Activated naive CD8-positive, alpha-beta T cell treated with anti-CD3 and anti-CD28 coated beads, Interleukin-2, amount 10 ng/mL, durations not matched to agents 7 days and 5 days (primary cell): ENCODE results near the gene RMI1. TPM values are rescaled to one million over a fixed set of nuclear protein-coding genes. Genes with fewer than 3 reads are reported as not detected.
"Not testable (repeated sequence)": the region's sequence is repeated elsewhere in the genome, so short reads cannot be mapped to it uniquely, and the experiment has no call there.

ENCODE experiments used
- ATAC-seq: fragments of 150-1000 bp; cut with Tn5 transposase; one replicate; pipeline ENCODE4 v1.10.0; 2021; ENCODE audit warnings: low read depth, moderate library complexity
- POLR2A ChIA-PET: fragments of 350-600 bp; sonication (Branson Sonifier 250); formaldehyde crosslinking; loops from one replicate; lab custom pipeline; 2021; ENCODE audit warnings: antibody characterized with exemption; lab: Charles Lee
- DNase-seq: peaks from one replicate; pipeline ENCODE4 v3.0.0; 2021
- H3K27ac Mint-ChIP-seq: one replicate; pipeline ENCODE4 v1.8.0; 2022; ENCODE audit warnings: mild to moderate bottlenecking, mixed read lengths
- H3K27me3 Mint-ChIP-seq: one replicate; pipeline ENCODE4 v1.8.0; 2022; ENCODE audit warnings: mild to moderate bottlenecking, moderate library complexity, mixed read lengths
- H3K36me3 Mint-ChIP-seq: one replicate; pipeline ENCODE4 v1.8.0; 2021; ENCODE audit warnings: mild to moderate bottlenecking, mixed read lengths
- H3K4me1 Mint-ChIP-seq: one replicate; pipeline ENCODE4 v1.8.0; 2021; ENCODE audit warnings: mixed read lengths
- H3K4me3 Mint-ChIP-seq: one replicate; pipeline ENCODE4 v1.8.0; 2022; ENCODE audit warnings: mild to moderate bottlenecking, moderate library complexity, mixed read lengths
- H3K9me3 Mint-ChIP-seq: one replicate; pipeline ENCODE4 v1.8.0; 2021; ENCODE audit warnings: mixed read lengths
- total RNA-seq, 2 experiments: library from RNA; stranded (reverse); gene quantifications; one replicate each; pipeline ENCODE4 v1.2.3, GENCODE V29; 2021

RMI1 gene
- 10 to 100 TPM; 19.0 to 19.2 TPM for total RNA-seq

DNA sequence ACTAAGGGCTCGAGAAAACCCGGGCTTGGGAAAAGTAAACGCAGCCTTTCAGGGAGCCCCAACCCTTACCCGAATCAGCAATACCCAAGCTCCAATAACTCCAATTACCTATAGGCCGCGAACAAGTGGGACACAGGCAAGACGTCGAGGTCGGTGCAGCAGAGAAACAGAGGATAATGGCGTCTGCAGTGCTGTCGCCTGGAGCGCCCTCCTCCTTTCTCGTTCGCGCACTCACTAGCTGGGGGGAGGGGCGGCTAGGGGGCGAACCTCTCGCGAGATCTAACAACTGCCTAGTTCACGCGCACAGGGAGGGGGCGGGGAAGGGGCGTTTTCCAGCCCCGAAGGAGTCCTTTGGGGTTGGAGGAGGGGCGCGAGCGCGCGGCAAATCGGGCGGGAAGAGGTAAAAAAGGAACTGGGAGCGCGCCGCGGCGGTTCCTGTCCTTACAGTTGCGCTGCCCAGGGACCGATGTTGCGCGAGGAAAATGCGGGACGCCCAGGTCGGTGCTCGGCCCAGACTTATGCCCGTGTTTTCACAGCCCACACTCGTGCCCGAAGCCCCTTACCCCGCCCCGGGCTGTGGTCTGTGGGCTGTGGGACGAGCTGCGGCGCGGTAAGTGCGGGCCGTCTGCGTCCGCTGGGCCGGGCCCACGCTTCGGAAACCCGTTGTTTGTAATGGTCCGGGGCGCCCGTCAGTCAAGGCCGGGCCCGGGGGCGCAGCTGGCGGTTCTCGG, at the start of gene RMI1:
Gene RMI1 (plus strand): TSS at position 411 of the 731 bp plus-strand sequence. CDS start 20,182 bp downstream, outside the sequence.
- no peaks in the 10 kb centered on the region for H3K27me3 Mint-ChIP-seq
- peak within 1 kb of the TSS; percentile 100 for H3K4me3 Mint-ChIP-seq
- no peaks in the 10 kb centered on the region for H3K9me3 Mint-ChIP-seq
- DNase-seq = peak; percentile 96
- H3K27ac Mint-ChIP-seq = peak within 1 kb of the TSS; percentile 92
- peaks cover 38% of the 10 kb centered on the region for H3K4me1 Mint-ChIP-seq
- peaks cover 40% of the 10 kb centered on the region for H3K36me3 Mint-ChIP-seq
- ATAC-seq = peak; percentile 70
- POLR2A ChIA-PET = interaction anchor here (0.7 to 4.2 kb wide), 24 partner anchors 9 to 356 kb away, joined by 3 to 38 read pairs (median 7); partner anchors contain the start of genes KIF27 and UBQLN1

DNA sequence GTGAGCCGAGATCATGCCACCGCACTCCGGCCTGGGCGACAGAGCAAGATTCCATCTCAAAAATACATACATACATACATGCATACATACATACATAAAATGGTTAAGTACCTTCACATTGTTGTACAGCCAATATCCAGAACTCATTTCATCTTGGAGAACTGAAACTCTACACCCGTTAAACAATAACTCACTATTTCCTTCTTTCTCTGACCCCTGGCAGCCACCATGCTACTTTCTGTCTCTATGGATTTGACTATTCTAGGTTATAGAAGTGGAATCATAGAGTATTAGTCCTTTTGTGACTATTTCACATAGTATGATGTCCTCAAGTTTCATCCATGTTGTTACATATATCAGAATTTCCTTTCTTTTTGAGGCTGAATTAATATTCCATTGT, 49.7 kb upstream of the RMI1 start:
- no peak overlapping the region for H3K4me3 Mint-ChIP-seq

DNA sequence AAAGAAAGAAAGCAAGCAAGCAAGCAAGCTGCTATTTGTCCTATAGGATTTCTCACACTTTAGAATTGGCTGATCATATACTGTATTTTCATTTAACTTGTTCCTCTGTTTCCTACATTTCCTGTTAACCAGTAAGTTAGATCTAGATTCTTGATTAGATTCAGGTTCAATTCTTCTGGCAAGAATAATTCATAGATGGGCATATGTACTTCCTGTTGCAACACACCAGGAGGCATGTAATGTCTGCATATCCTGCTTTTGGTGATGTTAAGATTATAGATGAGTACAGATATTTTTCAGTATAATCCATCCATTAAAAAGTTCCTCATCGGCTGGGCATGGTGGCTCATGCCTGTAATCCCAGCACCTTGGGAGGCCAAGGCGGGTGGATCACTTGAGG, 48.6 kb upstream of the RMI1 start:
- DNase-seq = no peak
- Mint-ChIP-seq H3K4me1 (peaks cover 6% of the 10 kb centered on the region), H3K4me3 (no peak overlapping the region), H3K27ac (no peak overlapping the region), H3K36me3 (no peaks in the 10 kb centered on the region), H3K27me3 (peaks cover 2% of the 10 kb centered on the region), H3K9me3 (no peaks in the 10 kb centered on the region)
- no peak for ATAC-seq
- POLR2A ChIA-PET = interaction anchor here (1.1 kb wide), 1 partner anchor 47 kb away, joined by 4 read pairs; no protein-coding TSS in a partner anchor

More for the DNA sequence above, 49.7 kb upstream of the RMI1 start:
- ATAC-seq (no peak), DNase-seq (no peak)
- POLR2A ChIA-PET = no interaction called here
- H3K36me3 Mint-ChIP-seq = no peaks in the 10 kb centered on the region
- peaks cover 6% of the 10 kb centered on the region for H3K4me1 Mint-ChIP-seq
- no peak overlapping the region for H3K27ac Mint-ChIP-seq
- no peaks in the 10 kb centered on the region for H3K9me3 Mint-ChIP-seq
- H3K27me3 Mint-ChIP-seq = peaks cover 2% of the 10 kb centered on the region

DNA sequence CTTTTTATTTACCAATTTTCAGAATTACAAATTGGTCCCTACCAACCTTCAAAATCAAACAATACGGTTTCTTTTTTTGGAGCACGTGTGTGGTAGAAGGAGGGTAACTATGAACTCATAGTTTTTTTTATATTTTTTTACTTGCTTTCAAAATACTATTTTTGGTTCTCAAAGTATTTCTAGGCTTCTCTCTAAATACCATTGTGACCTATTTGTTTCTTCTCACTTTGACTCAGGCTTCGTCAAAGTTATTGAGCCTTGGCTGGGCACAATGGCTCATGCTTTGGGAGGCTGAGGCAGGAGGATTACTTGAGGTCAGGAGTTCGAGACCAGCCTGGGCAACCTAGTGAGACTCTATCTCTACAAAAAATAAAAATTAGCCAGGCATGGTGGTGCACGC, 47.8 kb upstream of the RMI1 start:
- H3K4me3 Mint-ChIP-seq = no peak overlapping the region
- ATAC-seq = no peak
- peaks cover 2% of the 10 kb centered on the region for H3K27me3 Mint-ChIP-seq
- DNase-seq = no peak
- peaks cover 8% of the 10 kb centered on the region for H3K4me1 Mint-ChIP-seq
- no peak overlapping the region for H3K27ac Mint-ChIP-seq
- no peaks in the 10 kb centered on the region for H3K9me3 Mint-ChIP-seq
- POLR2A ChIA-PET = no interaction called here
- H3K36me3 Mint-ChIP-seq = no peaks in the 10 kb centered on the region

DNA sequence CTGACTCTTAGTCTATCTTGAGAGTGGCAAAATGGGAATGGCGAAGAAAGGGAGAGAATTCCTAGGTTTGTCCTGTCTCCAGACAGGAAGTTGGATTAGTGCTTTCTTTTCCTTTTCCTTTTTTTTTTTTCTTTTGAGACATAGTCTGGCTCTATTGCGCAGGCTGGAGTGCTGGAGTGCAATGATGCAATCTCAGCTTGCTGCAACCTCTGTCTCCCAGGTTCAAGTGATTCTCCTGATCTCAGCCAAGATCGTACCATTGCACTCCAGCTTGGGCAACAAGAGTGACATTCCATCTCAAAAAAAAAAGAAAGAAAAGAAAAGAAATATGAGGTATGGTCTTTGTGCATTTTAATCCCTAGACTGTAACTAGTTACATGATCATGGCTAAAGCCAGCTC, 46.8 kb upstream of the RMI1 start:
- POLR2A ChIA-PET = no interaction called here
- Mint-ChIP-seq H3K27ac (no peak overlapping the region), H3K27me3 (peaks cover 2% of the 10 kb centered on the region), H3K36me3 (no peaks in the 10 kb centered on the region), H3K4me3 (no peak overlapping the region), H3K4me1 (peaks cover 9% of the 10 kb centered on the region), H3K9me3 (no peaks in the 10 kb centered on the region)
- no peak for DNase-seq
- no peak for ATAC-seq

DNA sequence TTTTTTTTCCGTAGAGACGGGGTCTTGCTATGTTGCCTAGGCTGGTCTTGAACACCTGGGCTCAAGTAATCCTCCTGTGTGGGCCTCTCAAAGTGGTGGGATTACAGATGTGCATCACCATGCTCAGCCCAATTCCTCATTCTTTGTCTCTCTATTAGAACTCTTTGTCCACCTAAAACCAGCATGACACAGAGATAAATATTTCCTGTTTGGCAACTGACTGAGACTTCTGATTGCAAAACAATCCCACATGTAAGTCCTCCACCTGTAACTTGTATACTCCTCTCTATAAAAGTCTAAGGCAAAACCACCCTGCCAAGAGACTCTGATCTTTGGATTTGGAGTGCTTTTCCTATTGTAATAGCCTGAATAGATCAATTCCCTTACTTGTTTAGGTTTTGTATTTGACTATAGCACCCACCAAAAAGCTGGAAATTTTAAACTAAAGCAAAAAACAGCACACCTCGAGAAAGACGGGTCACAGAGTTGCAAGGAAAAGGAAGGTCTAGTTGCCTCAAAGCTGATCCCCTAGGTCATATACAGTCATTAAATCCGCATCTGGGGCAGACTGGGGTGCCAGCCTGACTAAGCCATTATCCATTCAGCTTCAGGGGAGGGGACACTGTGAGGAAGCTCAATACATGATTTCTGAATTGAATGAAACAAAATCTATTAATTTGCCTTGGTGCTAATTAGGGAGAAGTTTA, 45.9 kb upstream of the RMI1 start:
- H3K4me1 Mint-ChIP-seq = peaks cover 9% of the 10 kb centered on the region
- no peaks in the 10 kb centered on the region for H3K36me3 Mint-ChIP-seq
- H3K9me3 Mint-ChIP-seq = no peaks in the 10 kb centered on the region
- no peak for ATAC-seq
- no peak overlapping the region for H3K27ac Mint-ChIP-seq
- DNase-seq = no peak
- POLR2A ChIA-PET = no interaction called here
- H3K4me3 Mint-ChIP-seq = no peak overlapping the region
- H3K27me3 Mint-ChIP-seq = peaks cover 2% of the 10 kb centered on the region

DNA sequence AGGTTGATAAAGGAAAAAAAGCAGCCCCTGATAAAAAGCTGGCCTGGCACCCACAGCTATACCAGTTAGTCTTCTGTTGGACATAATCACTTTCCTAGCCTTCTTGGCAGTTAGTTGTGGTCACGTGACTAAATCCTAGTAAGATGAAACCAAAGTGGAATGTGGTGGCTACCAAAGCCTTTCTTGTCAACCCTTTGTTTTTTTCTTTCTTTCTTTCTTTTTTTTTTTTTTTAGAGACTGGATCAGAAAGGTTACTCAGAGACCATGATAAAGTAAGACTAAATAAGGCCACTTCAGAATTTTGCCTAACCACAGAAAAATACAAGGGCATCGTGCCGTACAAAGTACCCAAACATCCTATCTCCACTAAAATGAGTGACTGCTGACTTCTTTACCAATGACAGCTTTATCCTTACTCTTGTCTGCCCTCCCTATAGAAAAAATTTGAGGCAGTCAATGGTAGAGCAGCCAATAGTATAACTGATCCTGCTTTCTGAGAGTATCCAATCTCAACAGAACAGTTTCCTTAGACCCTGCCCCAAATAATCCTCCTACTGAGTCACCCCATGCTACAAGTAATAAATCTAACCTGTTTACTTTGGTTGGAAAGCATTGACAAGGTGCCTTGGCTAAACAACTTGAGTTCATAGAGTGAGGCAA, 45.2 kb upstream of the RMI1 start:
- no peaks in the 10 kb centered on the region for H3K9me3 Mint-ChIP-seq
- H3K36me3 Mint-ChIP-seq = no peaks in the 10 kb centered on the region
- POLR2A ChIA-PET = no interaction called here
- peaks cover 9% of the 10 kb centered on the region for H3K4me1 Mint-ChIP-seq
- no peak overlapping the region for H3K27ac Mint-ChIP-seq
- H3K27me3 Mint-ChIP-seq = peaks cover 2% of the 10 kb centered on the region
- H3K4me3 Mint-ChIP-seq = no peak overlapping the region
- ATAC-seq = no peak
- DNase-seq = no peak

DNA sequence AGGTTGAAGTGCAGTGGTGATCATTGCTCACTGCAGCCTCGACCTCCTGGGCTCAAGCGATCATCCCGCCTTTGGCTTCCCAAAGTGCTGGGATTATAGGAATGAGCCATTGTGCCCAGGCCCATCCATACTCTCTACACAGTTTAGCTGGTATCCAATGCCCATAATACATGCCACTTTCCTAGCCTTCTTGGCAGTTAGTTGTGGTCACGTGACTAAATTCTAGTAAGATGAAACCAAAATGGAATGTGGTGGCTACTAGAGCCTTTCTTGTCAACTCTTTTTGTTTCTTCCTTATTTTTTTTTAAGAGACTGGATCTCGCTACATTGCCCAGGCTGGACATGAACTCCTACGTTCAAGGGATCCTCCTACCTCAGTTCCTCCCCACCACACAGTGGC, 44.1 kb upstream of the RMI1 start:
- Mint-ChIP-seq H3K9me3 (no peaks in the 10 kb centered on the region), H3K4me1 (peaks cover 9% of the 10 kb centered on the region), H3K4me3 (no peak overlapping the region), H3K27me3 (peaks cover 2% of the 10 kb centered on the region), H3K36me3 (peaks cover 6% of the 10 kb centered on the region), H3K27ac (no peak overlapping the region)
- ATAC-seq (no peak), DNase-seq (no peak)
- POLR2A ChIA-PET = interaction anchor here (1.1 to 1.4 kb wide), 2 partner anchors 44 to 379 kb away, joined by 3 read pairs; partner anchors contain the start of genes HNRNPK and RMI1

DNA sequence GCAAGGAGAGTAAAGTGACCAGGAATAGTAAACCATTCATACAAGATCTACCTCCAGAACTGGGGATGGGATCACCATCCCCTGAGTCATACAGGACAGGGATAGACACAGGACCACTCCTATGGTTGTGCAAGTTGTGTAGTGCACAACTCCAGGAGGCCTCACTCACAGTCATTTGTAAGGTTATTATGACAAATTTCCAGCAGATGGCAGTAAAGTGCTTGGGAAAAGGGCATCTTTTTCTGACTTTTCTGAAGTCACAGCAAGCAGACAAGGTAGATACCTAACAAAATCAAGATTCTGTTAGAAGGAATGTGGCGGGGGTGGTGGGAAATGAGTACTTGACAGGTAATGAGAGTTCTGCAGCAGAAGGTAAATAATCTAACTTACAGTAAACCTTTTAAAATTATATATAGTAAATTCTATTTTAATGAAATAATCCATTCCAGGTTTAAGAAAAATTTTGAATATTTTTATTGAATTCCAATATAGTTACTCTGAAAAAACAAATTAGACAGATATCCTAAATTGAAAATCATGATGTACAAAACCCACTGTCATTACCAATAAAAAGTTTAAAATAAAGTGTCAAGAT, 42.6 kb upstream of the RMI1 start:
- no peak overlapping the region for H3K4me3 Mint-ChIP-seq
- DNase-seq (no peak), ATAC-seq (peak; percentile 42)
- peaks cover 4% of the 10 kb centered on the region for H3K4me1 Mint-ChIP-seq
- H3K27ac Mint-ChIP-seq = no peak overlapping the region
- H3K36me3 Mint-ChIP-seq = peaks cover 14% of the 10 kb centered on the region
- H3K9me3 Mint-ChIP-seq = no peaks in the 10 kb centered on the region
- H3K27me3 Mint-ChIP-seq = peaks cover under 1% of the 10 kb centered on the region
- POLR2A ChIA-PET = interaction anchor here (1.1 to 1.4 kb wide), 2 partner anchors 42 to 378 kb away, joined by 3 read pairs; partner anchors contain the start of genes HNRNPK and RMI1

DNA sequence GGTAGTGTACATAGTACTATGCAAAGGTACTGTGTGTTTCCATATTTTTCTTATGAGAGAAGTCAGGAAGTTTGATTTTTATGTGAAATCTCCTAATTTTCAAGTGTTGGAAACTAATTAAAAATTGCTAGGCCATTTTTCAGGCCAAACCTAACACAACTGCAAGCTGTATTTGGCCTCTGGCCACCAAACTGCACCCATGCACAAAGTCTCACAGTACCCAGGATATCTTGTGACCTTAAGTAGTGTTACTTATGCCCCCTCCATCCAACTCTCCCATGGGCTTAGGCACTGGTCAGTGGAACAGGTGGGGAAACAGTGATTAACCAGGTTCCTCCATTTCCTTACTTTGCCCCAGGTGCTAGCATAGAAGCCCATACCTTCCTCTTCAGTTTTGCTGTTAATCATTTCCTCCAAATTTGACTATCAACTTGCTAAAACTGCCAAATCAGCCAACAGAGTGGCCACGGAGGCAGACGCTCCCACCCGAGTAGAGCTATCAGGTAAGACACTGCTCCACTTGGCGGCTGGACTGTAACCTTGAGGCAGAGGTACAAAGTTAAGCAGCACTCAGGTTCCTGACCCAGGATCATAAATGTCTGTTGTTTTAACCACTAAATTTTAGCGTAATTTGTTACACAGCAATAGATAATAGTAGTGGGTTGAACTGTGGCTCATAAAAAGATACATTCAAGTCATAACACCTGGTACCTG, 39.9 kb upstream of the RMI1 start:
- POLR2A ChIA-PET = no interaction called here
- H3K27ac Mint-ChIP-seq = no peak overlapping the region
- H3K9me3 Mint-ChIP-seq = no peaks in the 10 kb centered on the region
- peaks cover 4% of the 10 kb centered on the region for H3K4me1 Mint-ChIP-seq
- DNase-seq = no peak
- H3K27me3 Mint-ChIP-seq = no peaks in the 10 kb centered on the region
- H3K36me3 Mint-ChIP-seq = peaks cover 22% of the 10 kb centered on the region
- no peak overlapping the region for H3K4me3 Mint-ChIP-seq
- no peak for ATAC-seq

DNA sequence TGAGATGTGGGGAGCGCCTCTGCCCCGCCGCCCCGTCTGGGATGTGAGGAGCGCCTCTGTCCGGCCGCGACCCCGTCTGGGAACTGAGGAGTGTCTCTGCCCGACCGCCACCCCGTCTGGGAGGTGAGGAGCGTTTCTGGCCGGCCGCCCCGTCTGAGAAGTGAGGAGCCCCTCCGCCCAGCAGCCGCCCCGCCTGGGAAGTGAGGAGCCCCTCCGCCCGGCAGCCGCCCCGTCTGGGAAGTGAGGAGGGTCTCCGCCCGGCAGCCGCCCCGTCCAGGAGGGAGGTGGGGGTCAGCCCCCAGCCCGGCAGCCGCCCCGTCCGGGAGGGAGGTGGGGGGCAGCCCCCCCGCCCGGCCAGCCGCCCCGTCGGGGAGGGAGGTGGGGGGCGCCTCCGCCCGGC, 32.5 kb upstream of the RMI1 start:
- H3K36me3 Mint-ChIP-seq = peaks cover 21% of the 10 kb centered on the region
- H3K4me1 Mint-ChIP-seq, H3K27me3 Mint-ChIP-seq, H3K27ac Mint-ChIP-seq, POLR2A ChIA-PET, H3K4me3 Mint-ChIP-seq, ATAC-seq, H3K9me3 Mint-ChIP-seq, DNase-seq: not testable (repeated sequence)

DNA sequence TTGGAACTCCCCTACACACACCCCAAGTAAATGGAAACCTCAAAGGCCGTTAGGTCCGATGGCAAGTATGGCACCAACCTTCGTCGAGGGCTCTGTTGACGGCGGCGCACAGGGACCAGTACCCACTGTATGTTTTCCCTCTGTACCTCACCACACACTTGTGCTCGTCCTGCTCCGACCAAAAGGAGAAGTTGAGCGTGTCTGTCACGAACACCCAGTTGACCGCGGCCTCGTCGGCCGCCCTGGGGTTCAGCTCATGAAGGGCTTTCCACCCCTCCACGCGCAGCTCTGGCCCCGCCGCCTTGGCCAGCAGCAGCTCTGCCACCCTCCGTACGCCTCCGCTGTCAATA, 24.5 kb upstream of the RMI1 start:
- H3K27ac Mint-ChIP-seq = peak overlapping the region; percentile 91
- no peaks in the 10 kb centered on the region for H3K27me3 Mint-ChIP-seq
- peak; percentile 64 for DNase-seq
- peak overlapping the region; percentile 96 for H3K4me3 Mint-ChIP-seq
- H3K36me3 Mint-ChIP-seq = peaks cover 6% of the 10 kb centered on the region
- POLR2A ChIA-PET = interaction anchor here (0.5 to 3.0 kb wide), 5 partner anchors 8 to 337 kb away, joined by 3 to 38 read pairs (median 5); partner anchors contain the start of genes HNRNPK, KIF27, RMI1 and UBQLN1
- H3K9me3 Mint-ChIP-seq = no peaks in the 10 kb centered on the region
- ATAC-seq = peak; percentile 62
- H3K4me1 Mint-ChIP-seq = peaks cover 8% of the 10 kb centered on the region
